SK-N-SH treated with all-trans-retinoic acid at 6 μM for 48 hours (cell line): ENCODE results near the gene TGDS.

ENCODE experiments used
- ISL1 ChIP-seq: fragments of 250-450 bp; sonication (Bioruptor Pico); IDR thresholded peaks from 2 replicates; pipeline ENCODE4 v2.1.2; 2022; ENCODE audit warnings: mild to moderate bottlenecking, moderate library complexity
- SNAI2 ChIP-seq: fragments of 250-450 bp; sonication (Bioruptor Pico); IDR thresholded peaks from 2 replicates; pipeline ENCODE4 v1.5.0; 2020; ENCODE audit warnings: mild to moderate bottlenecking, moderate library complexity

GRCh38 chr13:94537740-94538630 lies 58.0 kb downstream of the TGDS start:
- TF ChIP-seq ISL1 (CRISPR knock-in tag), result no peak
- no peak for TF ChIP-seq SNAI2 (CRISPR knock-in tag)
